Chondrocyte (in vitro differentiated cells): ENCODE data around the gene KIF23. TPM values are rescaled to one million over a fixed set of nuclear protein-coding genes. Genes with fewer than 3 reads are reported as not detected.

Experiments used
- DNase-seq: peaks from one replicate; pipeline ENCODE4 v3.0.0; 2021; ENCODE audit warnings: mixed read lengths, low spot score
- H3K27ac Mint-ChIP-seq: one replicate; pipeline ENCODE4 v1.8.0; 2021; ENCODE audit warnings: mild to moderate bottlenecking, moderate library complexity, mixed read lengths; ENCODE audit not compliant: unreplicated experiment
- H3K27me3 Mint-ChIP-seq: 2 replicates; pipeline ENCODE4 v1.8.0; 2021; ENCODE audit warnings: low read depth, mixed read lengths
- H3K36me3 Mint-ChIP-seq: 2 replicates; pipeline ENCODE4 v1.8.0; 2021; ENCODE audit warnings: low read depth, mixed read lengths
- H3K4me1 Mint-ChIP-seq: 2 replicates; pipeline ENCODE4 v1.8.0; 2021; ENCODE audit warnings: low read depth, mild to moderate bottlenecking, mixed read lengths
- H3K4me3 Mint-ChIP-seq: one replicate; pipeline ENCODE4 v1.8.0; 2021; ENCODE audit warnings: mild to moderate bottlenecking, moderate library complexity, mixed read lengths; ENCODE audit not compliant: unreplicated experiment
- H3K9me3 Mint-ChIP-seq: 2 replicates; pipeline ENCODE4 v1.8.0; 2021; ENCODE audit warnings: low read depth, mixed read lengths
- CTCF ChIP-seq: fragments of 200-600 bp; sonication (generic); IDR thresholded peaks from 2 replicates; pipeline ENCODE4 v1.5.0; 2021; ENCODE audit warnings: antibody characterized with exemption, mild to moderate bottlenecking, moderate library complexity
- total RNA-seq: library from RNA; stranded (reverse); gene quantifications from 3 replicates; pipeline ENCODE4 v1.2.1, GENCODE V29; 2021

The KIF23 gene
- total RNA-seq, 1 donor from 2014 or later: 13.5 TPM

- Mint-ChIP-seq H3K36me3 (peaks cover 7% of the 10 kb centered on the region), H3K9me3 (no peaks in the 10 kb centered on the region), H3K27me3 (no peaks in the 10 kb centered on the region), H3K4me1 (peaks cover 50% of the 10 kb centered on the region), H3K4me3 (no peak overlapping the region), H3K27ac (peak overlapping the region; percentile 84)
- DNase-seq: no peak
- TF ChIP-seq CTCF: no peak
Observed at GRCh38 chr15:69422336-69422895, 8.3 kb downstream of the KIF23 start.

- DNase-seq: no peak
- Mint-ChIP-seq H3K36me3 (peaks cover 9% of the 10 kb centered on the region), H3K4me1 (peaks cover 39% of the 10 kb centered on the region), H3K27ac (no peak overlapping the region), H3K4me3 (no peak overlapping the region), H3K9me3 (no peaks in the 10 kb centered on the region), H3K27me3 (no peaks in the 10 kb centered on the region)
- no peak for TF ChIP-seq CTCF
Observed at GRCh38 chr15:69424001-69424400, 9.9 kb downstream of the KIF23 start.

GRCh38 chr15:69424748-69425413, 10.7 kb downstream of the KIF23 start:
- no peak for DNase-seq
- no peaks in the 10 kb centered on the region for H3K9me3 Mint-ChIP-seq
- H3K27me3 Mint-ChIP-seq: no peaks in the 10 kb centered on the region
- TF ChIP-seq CTCF: no peak
- H3K4me1 Mint-ChIP-seq: peaks cover 37% of the 10 kb centered on the region
- H3K4me3 Mint-ChIP-seq: no peak overlapping the region
- H3K36me3 Mint-ChIP-seq: peaks cover 6% of the 10 kb centered on the region
- H3K27ac Mint-ChIP-seq: no peak overlapping the region

- Mint-ChIP-seq H3K27me3 (no peaks in the 10 kb centered on the region), H3K4me1 (peaks cover 7% of the 10 kb centered on the region), H3K9me3 (no peaks in the 10 kb centered on the region), H3K4me3 (no peak overlapping the region), H3K36me3 (peaks cover 16% of the 10 kb centered on the region), H3K27ac (no peak overlapping the region)
- TF ChIP-seq CTCF: no peak
- DNase-seq: no peak
Observed at GRCh38 chr15:69433831-69434230, 19.7 kb downstream of the KIF23 start.

GRCh38 chr15:69434238-69434637, 20.1 kb downstream of the KIF23 start:
- Mint-ChIP-seq H3K4me1 (peaks cover 7% of the 10 kb centered on the region), H3K27me3 (no peaks in the 10 kb centered on the region), H3K4me3 (no peak overlapping the region), H3K9me3 (no peaks in the 10 kb centered on the region), H3K27ac (no peak overlapping the region), H3K36me3 (peaks cover 15% of the 10 kb centered on the region)
- no peak for TF ChIP-seq CTCF
- DNase-seq: no peak
